ENCODE data around the gene KCNK15. TPM values are rescaled to one million over a fixed set of nuclear protein-coding genes. Genes with fewer than 3 reads are reported as not detected.
A peak's percentile ranks its signal among the peaks of the same experiment; 100 is the strongest.

KCNK15 gene
- total RNA-seq, 1 donor from 2014 or later = 0.21 TPM

GRCh38 chr20:44733341-44734069 is 12.2 kb upstream of the KCNK15 start:
- H3K27ac Mint-ChIP-seq = peak overlapping the region; percentile 50
- H3K36me3 ChIP-seq = no peaks in the 10 kb centered on the region
- no peak overlapping the region for H3K9ac ChIP-seq
- no peaks in the 10 kb centered on the region for H3K9me3 ChIP-seq (ENCODE audit: low read depth)
- no peak overlapping the region for H3K27ac ChIP-seq
- no peak overlapping the region for H3K4me3 Mint-ChIP-seq
- H3K4me1 Mint-ChIP-seq = peaks cover 22% of the 10 kb centered on the region
- no peak for TF ChIP-seq EZH2 (IDR thresholded peaks at IDR 0.05)
- TF ChIP-seq CTCF (IDR thresholded peaks at IDR 0.05) = peak; percentile 83
- H2AFZ ChIP-seq (replicated peaks) = peak overlapping the region; percentile 36
- no peak overlapping the region for H3K4me3 ChIP-seq
- no peaks in the 10 kb centered on the region for H3F3A ChIP-seq (ENCODE audit: low read depth)
- peaks cover 13% of the 10 kb centered on the region for H3K27me3 Mint-ChIP-seq (ENCODE audit: insufficient read depth, low read depth)
- H3K27me3 ChIP-seq = no peaks in the 10 kb centered on the region
- no peaks in the 10 kb centered on the region for H4K20me1 ChIP-seq (ENCODE audit: low read depth)
- H3K9me3 Mint-ChIP-seq = peaks cover under 1% of the 10 kb centered on the region
- no peaks in the 10 kb centered on the region for H3K79me2 ChIP-seq (ENCODE audit: low read depth)
- peak; percentile 81 for DNase-seq (ENCODE audit: low spot score)
- peaks cover 8% of the 10 kb centered on the region for H3K4me1 ChIP-seq
- H3K36me3 Mint-ChIP-seq = no peaks in the 10 kb centered on the region
- H3K4me2 ChIP-seq = no peak overlapping the region

- no peak overlapping the region for H2AFZ ChIP-seq (replicated peaks)
- H3F3A ChIP-seq (ENCODE audit: low read depth) = no peaks in the 10 kb centered on the region
- no peaks in the 10 kb centered on the region for H3K36me3 Mint-ChIP-seq
- H3K9ac ChIP-seq = no peak overlapping the region
- H3K36me3 ChIP-seq = no peaks in the 10 kb centered on the region
- H3K4me1 ChIP-seq = no peaks in the 10 kb centered on the region
- peaks cover 15% of the 10 kb centered on the region for H3K27me3 Mint-ChIP-seq (ENCODE audit: insufficient read depth, low read depth)
- no peaks in the 10 kb centered on the region for H3K27me3 ChIP-seq
- no peaks in the 10 kb centered on the region for H3K9me3 ChIP-seq (ENCODE audit: low read depth)
- no peak overlapping the region for H3K4me3 Mint-ChIP-seq
- peak; percentile 47 for DNase-seq (ENCODE audit: low spot score)
- peaks cover 20% of the 10 kb centered on the region for H3K4me1 Mint-ChIP-seq
- peaks cover 4% of the 10 kb centered on the region for H3K9me3 Mint-ChIP-seq
- H4K20me1 ChIP-seq (ENCODE audit: low read depth) = no peaks in the 10 kb centered on the region
- no peak overlapping the region for H3K27ac Mint-ChIP-seq
- TF ChIP-seq CTCF (IDR thresholded peaks at IDR 0.05) (peak; percentile 16), EZH2 (IDR thresholded peaks at IDR 0.05) (no peak)
- no peak overlapping the region for H3K4me2 ChIP-seq
- H3K27ac ChIP-seq = no peak overlapping the region
- H3K4me3 ChIP-seq = no peak overlapping the region
- H3K79me2 ChIP-seq (ENCODE audit: low read depth) = no peaks in the 10 kb centered on the region
Observed at GRCh38 chr20:44734938-44735337, 10.7 kb upstream of the KCNK15 start.

GRCh38 chr20:44735816-44736169 is 9.9 kb upstream of the KCNK15 start:
- H3K36me3 Mint-ChIP-seq = no peaks in the 10 kb centered on the region
- peaks cover 20% of the 10 kb centered on the region for H3K4me1 Mint-ChIP-seq
- DNase-seq (ENCODE audit: low spot score) = no peak
- peaks cover 4% of the 10 kb centered on the region for H3K9me3 Mint-ChIP-seq
- H3K4me3 ChIP-seq = no peak overlapping the region
- no peaks in the 10 kb centered on the region for H3K36me3 ChIP-seq
- H3K27ac Mint-ChIP-seq = no peak overlapping the region
- H2AFZ ChIP-seq (replicated peaks) = no peak overlapping the region
- H3K27ac ChIP-seq = no peak overlapping the region
- H3K79me2 ChIP-seq (ENCODE audit: low read depth) = no peaks in the 10 kb centered on the region
- no peaks in the 10 kb centered on the region for H3K4me1 ChIP-seq
- peaks cover 15% of the 10 kb centered on the region for H3K27me3 Mint-ChIP-seq (ENCODE audit: insufficient read depth, low read depth)
- no peak overlapping the region for H3K9ac ChIP-seq
- H3K4me2 ChIP-seq = no peak overlapping the region
- no peaks in the 10 kb centered on the region for H3F3A ChIP-seq (ENCODE audit: low read depth)
- no peaks in the 10 kb centered on the region for H3K9me3 ChIP-seq (ENCODE audit: low read depth)
- no peaks in the 10 kb centered on the region for H3K27me3 ChIP-seq
- TF ChIP-seq CTCF (IDR thresholded peaks at IDR 0.05) (no peak), EZH2 (IDR thresholded peaks at IDR 0.05) (no peak), EZH2phosphoT487 (IDR thresholded peaks at IDR 0.05) (no peak)
- no peaks in the 10 kb centered on the region for H4K20me1 ChIP-seq (ENCODE audit: low read depth)
- no peak overlapping the region for H3K4me3 Mint-ChIP-seq

Data from neural progenitor cell (in vitro differentiated cells).